Neural crest cell (in vitro differentiated cells): ENCODE data around the gene ITPR3. TPM values are rescaled to one million over a fixed set of nuclear protein-coding genes. Genes with fewer than 3 reads are reported as not detected.

Source experiments
- DNase-seq: peaks from one replicate; pipeline ENCODE4 v3.0.0; 2021; ENCODE audit warnings: low read depth, mixed read lengths, low spot score
- H3K27ac Mint-ChIP-seq: one replicate; pipeline ENCODE4 v1.8.0; 2021; ENCODE audit warnings: mild to moderate bottlenecking, mixed read lengths; ENCODE audit not compliant: unreplicated experiment
- H3K27me3 Mint-ChIP-seq: 2 replicates; pipeline ENCODE4 v1.8.0; 2021; ENCODE audit warnings: low read depth, mild to moderate bottlenecking, mixed read lengths
- H3K36me3 Mint-ChIP-seq: 2 replicates; pipeline ENCODE4 v1.8.0; 2021; ENCODE audit warnings: low read depth, mild to moderate bottlenecking, mixed read lengths
- H3K4me1 Mint-ChIP-seq: 2 replicates; pipeline ENCODE4 v1.8.0; 2021; ENCODE audit warnings: mixed read lengths
- H3K4me3 Mint-ChIP-seq: one replicate; pipeline ENCODE4 v1.8.0; 2021; ENCODE audit warnings: mild to moderate bottlenecking, mixed read lengths
- H3K9me3 Mint-ChIP-seq: 2 replicates; pipeline ENCODE4 v1.8.0; 2021; ENCODE audit warnings: mixed read lengths
- CTCF ChIP-seq: fragments of 200-600 bp; sonication (generic); conservative IDR thresholded peaks from 2 replicates; pipeline ENCODE4 v1.5.0; 2021; ENCODE audit warnings: antibody characterized with exemption, mild to moderate bottlenecking
- total RNA-seq: library from RNA; stranded (reverse); gene quantifications from 2 replicates; pipeline ENCODE4 v1.2.1, GENCODE V29; 2021

Gene ITPR3
- total RNA-seq, 1 donor from 2014 or later = 16.0 TPM

DNA sequence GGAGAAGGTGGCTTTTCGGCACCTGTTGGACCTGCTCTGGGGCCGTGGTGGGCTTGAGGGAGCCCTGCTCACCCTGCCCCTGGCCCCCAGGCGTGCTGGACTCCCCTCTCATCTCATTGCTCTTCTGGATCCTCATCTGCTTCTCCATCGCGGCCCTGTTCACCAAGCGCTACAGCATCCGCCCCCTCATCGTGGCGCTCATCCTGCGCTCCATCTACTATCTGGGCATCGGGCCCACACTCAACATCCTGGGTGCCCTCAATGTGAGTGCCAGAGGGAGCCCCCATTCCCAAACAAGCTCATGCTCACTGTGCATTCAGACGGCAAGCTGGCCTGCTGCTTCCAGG is 68.0 kb downstream of the ITPR3 start:
- Mint-ChIP-seq H3K27me3 (peaks cover 2% of the 10 kb centered on the region), H3K4me1 (peaks cover 23% of the 10 kb centered on the region), H3K4me3 (no peak overlapping the region), H3K27ac (no peak overlapping the region), H3K36me3 (peaks cover 8% of the 10 kb centered on the region), H3K9me3 (no peaks in the 10 kb centered on the region)
- TF ChIP-seq CTCF = no peak
- no peak for DNase-seq

DNA sequence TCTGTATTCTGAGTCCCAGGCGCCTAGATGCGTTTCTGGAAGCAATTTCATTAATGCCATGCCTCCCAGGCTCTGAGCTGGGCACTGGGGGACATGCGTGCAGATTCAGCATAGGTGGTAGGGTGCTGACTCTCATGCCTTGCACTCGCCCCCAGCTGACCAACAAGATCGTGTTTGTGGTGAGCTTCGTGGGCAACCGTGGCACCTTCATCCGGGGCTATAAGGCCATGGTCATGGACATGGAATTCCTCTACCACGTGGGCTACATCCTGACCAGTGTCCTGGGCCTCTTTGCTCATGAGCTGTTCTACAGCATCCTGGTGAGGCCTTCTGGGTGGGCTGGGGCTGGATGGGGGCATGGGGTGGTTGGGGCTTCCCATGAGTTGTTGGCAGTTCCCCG is 68.8 kb downstream of the ITPR3 start:
- H3K4me1 Mint-ChIP-seq = peaks cover 29% of the 10 kb centered on the region
- H3K4me3 Mint-ChIP-seq = no peak overlapping the region
- peaks cover 8% of the 10 kb centered on the region for H3K36me3 Mint-ChIP-seq
- DNase-seq = no peak
- no peak overlapping the region for H3K27ac Mint-ChIP-seq
- H3K9me3 Mint-ChIP-seq = no peaks in the 10 kb centered on the region
- no peak for TF ChIP-seq CTCF
- peaks cover 2% of the 10 kb centered on the region for H3K27me3 Mint-ChIP-seq

GRCh38 chr6:33690766-33691165 is 69.6 kb downstream of the ITPR3 start:
- peaks cover 2% of the 10 kb centered on the region for H3K27me3 Mint-ChIP-seq
- H3K4me1 Mint-ChIP-seq = peaks cover 29% of the 10 kb centered on the region
- no peak overlapping the region for H3K4me3 Mint-ChIP-seq
- H3K9me3 Mint-ChIP-seq = no peaks in the 10 kb centered on the region
- H3K36me3 Mint-ChIP-seq = peaks cover 8% of the 10 kb centered on the region
- TF ChIP-seq CTCF = no peak
- no peak overlapping the region for H3K27ac Mint-ChIP-seq
- DNase-seq = no peak

GRCh38 chr6:33691456-33692077 is 70.4 kb downstream of the ITPR3 start:
- no peak for TF ChIP-seq CTCF
- Mint-ChIP-seq H3K36me3 (peaks cover 6% of the 10 kb centered on the region), H3K4me1 (peaks cover 25% of the 10 kb centered on the region), H3K9me3 (no peaks in the 10 kb centered on the region), H3K4me3 (no peak overlapping the region), H3K27ac (no peak overlapping the region), H3K27me3 (peaks cover under 1% of the 10 kb centered on the region)
- no peak for DNase-seq

GRCh38 chr6:33692078-33692759 is 71.1 kb downstream of the ITPR3 start:
- H3K9me3 Mint-ChIP-seq = no peaks in the 10 kb centered on the region
- H3K4me1 Mint-ChIP-seq = peaks cover 22% of the 10 kb centered on the region
- H3K27ac Mint-ChIP-seq = peak overlapping the region; percentile 19
- H3K4me3 Mint-ChIP-seq = no peak overlapping the region
- H3K36me3 Mint-ChIP-seq = peaks cover 5% of the 10 kb centered on the region
- DNase-seq = no peak
- TF ChIP-seq CTCF = no peak
- no peaks in the 10 kb centered on the region for H3K27me3 Mint-ChIP-seq
